GM18511 (cell line): ENCODE results near the gene MDK.
A peak's percentile ranks its signal among the peaks of the same experiment; 100 is the strongest.
"Not testable (repeated sequence)": the region's sequence is repeated elsewhere in the genome, so short reads cannot be mapped to it uniquely, and the experiment has no call there.

Experiments
- ATAC-seq: cut with Tn5 transposase; IDR thresholded peaks from one replicate; pipeline ENCODE4 v1.9.1; 2021; ENCODE audit warnings: mild to moderate bottlenecking, moderate library complexity; ENCODE audit not compliant: unreplicated experiment

The MDK gene

GRCh38 chr11:46367244-46367915 is 14.1 kb upstream of the MDK start:
- peak; percentile 76 for ATAC-seq

- ATAC-seq, result no peak
Measured at GRCh38 chr11:46367916-46368267, 13.6 kb upstream of the MDK start.

GRCh38 chr11:46369458-46370152 is 11.9 kb upstream of the MDK start:
- no peak for ATAC-seq

GRCh38 chr11:46370253-46370652 is 11.2 kb upstream of the MDK start:
- ATAC-seq, result no peak

GRCh38 chr11:46371262-46371661 is 10.2 kb upstream of the MDK start:
- ATAC-seq, result not testable (repeated sequence)

- ATAC-seq, result no peak
Measured at GRCh38 chr11:46372086-46372485, 9.4 kb upstream of the MDK start.

GRCh38 chr11:46372501-46372900 is 9.0 kb upstream of the MDK start:
- ATAC-seq, result not testable (repeated sequence)

- no peak for ATAC-seq
Measured at GRCh38 chr11:46373787-46374740, 7.4 kb upstream of the MDK start.

- ATAC-seq, result no peak
Measured at GRCh38 chr11:46374815-46375214, 6.7 kb upstream of the MDK start.

- ATAC-seq, result no peak
Measured at GRCh38 chr11:46375392-46376101, 5.9 kb upstream of the MDK start.

GRCh38 chr11:46376258-46377050 is 5.0 kb upstream of the MDK start:
- no peak for ATAC-seq

- ATAC-seq, result no peak
Measured at GRCh38 chr11:46377290-46377689, 4.2 kb upstream of the MDK start.

- no peak for ATAC-seq
Measured at GRCh38 chr11:46377831-46378230, 3.6 kb upstream of the MDK start.

GRCh38 chr11:46378296-46378695 is 3.2 kb upstream of the MDK start:
- ATAC-seq, result no peak

GRCh38 chr11:46378811-46379481 is 2.5 kb upstream of the MDK start:
- ATAC-seq, result no peak

GRCh38 chr11:46379482-46380293 is 1.8 kb upstream of the MDK start:
- ATAC-seq, result not testable (repeated sequence)

GRCh38 chr11:46380340-46381047 is 975 bp upstream of the MDK start:
- peak; percentile 41 for ATAC-seq
